Measurements from ENCODE around the gene ACTN3.
"Not testable (repeated sequence)": the region's sequence is repeated elsewhere in the genome, so short reads cannot be mapped to it uniquely, and the experiment has no call there.

The ACTN3 gene

GRCh38 chr11:66603072-66603471, 56.4 kb downstream of the ACTN3 start:
- no peak for TF ChIP-seq EZH2phosphoT487 (IDR thresholded peaks at IDR 0.05; ENCODE audit: borderline replicate concordance)
- TF ChIP-seq, protein P1, sequence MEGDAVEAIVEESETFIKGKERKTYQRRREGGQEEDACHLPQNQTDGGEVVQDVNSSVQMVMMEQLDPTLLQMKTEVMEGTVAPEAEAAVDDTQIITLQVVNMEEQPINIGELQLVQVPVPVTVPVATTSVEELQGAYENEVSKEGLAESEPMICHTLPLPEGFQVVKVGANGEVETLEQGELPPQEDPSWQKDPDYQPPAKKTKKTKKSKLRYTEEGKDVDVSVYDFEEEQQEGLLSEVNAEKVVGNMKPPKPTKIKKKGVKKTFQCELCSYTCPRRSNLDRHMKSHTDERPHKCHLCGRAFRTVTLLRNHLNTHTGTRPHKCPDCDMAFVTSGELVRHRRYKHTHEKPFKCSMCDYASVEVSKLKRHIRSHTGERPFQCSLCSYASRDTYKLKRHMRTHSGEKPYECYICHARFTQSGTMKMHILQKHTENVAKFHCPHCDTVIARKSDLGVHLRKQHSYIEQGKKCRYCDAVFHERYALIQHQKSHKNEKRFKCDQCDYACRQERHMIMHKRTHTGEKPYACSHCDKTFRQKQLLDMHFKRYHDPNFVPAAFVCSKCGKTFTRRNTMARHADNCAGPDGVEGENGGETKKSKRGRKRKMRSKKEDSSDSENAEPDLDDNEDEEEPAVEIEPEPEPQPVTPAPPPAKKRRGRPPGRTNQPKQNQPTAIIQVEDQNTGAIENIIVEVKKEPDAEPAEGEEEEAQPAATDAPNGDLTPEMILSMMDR (conservative IDR thresholded peaks at IDR 0.05; ENCODE audit: low read length), result no peak

DNA sequence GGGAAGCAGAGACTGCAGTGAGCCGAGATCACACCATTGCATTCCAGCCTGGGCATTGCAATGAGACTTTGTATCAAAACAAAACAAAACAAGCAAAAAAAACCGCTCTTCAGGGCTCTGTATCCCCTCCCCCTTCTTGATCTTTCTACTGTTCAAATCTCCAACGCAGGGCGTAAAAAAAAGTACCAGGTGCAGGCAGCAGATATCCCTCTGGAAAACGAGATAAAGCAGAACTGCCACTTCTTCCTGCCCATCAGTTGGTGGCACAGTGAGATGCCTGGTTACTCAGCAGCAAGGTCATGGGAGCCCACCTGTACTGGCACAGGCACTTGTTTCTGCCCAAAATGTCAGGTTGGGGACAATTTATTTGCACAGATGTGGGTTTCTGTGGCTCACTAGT, 57.5 kb downstream of the ACTN3 start:
- Histone ChIP-seq H3K36me3 (ENCODE audit: insufficient read depth, low read length) (no peaks in the 10 kb centered on the region), H3K4me1 (ENCODE audit: insufficient read depth, low read length, poor library complexity, severe bottlenecking) (no peaks in the 10 kb centered on the region), H3K27me3 (ENCODE audit: insufficient read depth, low read length, poor library complexity, severe bottlenecking) (no peaks in the 10 kb centered on the region), H4K20me1 (ENCODE audit: insufficient read depth, low read length, poor library complexity, severe bottlenecking) (no peaks in the 10 kb centered on the region), H3K4me3 (ENCODE audit: low read length, poor library complexity, severe bottlenecking) (no peak overlapping the region), H3K9ac (ENCODE audit: low read depth, low read length, poor library complexity, severe bottlenecking) (no peak overlapping the region), H3F3A (ENCODE audit: low read depth) (no peaks in the 10 kb centered on the region), H3K79me2 (ENCODE audit: insufficient read depth, low read length) (no peaks in the 10 kb centered on the region), H2AFZ (ENCODE audit: low read length) (no peak overlapping the region), H3K9me2 (replicated peaks; ENCODE audit: low read depth, low read length) (no peaks in the 10 kb centered on the region), H3K9me3 (ENCODE audit: insufficient read depth, low read depth, low read length) (no peaks in the 10 kb centered on the region), H3K4me2 (ENCODE audit: low read depth, low read length, poor library complexity, severe bottlenecking) (no peak overlapping the region)
- TF ChIP-seq, protein P1 (conservative IDR thresholded peaks at IDR 0.05; ENCODE audit: low read length), result no peak
- no peak for TF ChIP-seq EZH2phosphoT487 (IDR thresholded peaks at IDR 0.05; ENCODE audit: borderline replicate concordance)

More at GRCh38 chr11:66603072-66603471, 56.4 kb downstream of the ACTN3 start:
- Histone ChIP-seq H3K36me3 (ENCODE audit: insufficient read depth, low read length) (no peaks in the 10 kb centered on the region), H3K79me2 (ENCODE audit: insufficient read depth, low read length) (no peaks in the 10 kb centered on the region), H3K4me1 (ENCODE audit: insufficient read depth, low read length, poor library complexity, severe bottlenecking) (no peaks in the 10 kb centered on the region), H3K27me3 (ENCODE audit: insufficient read depth, low read length, poor library complexity, severe bottlenecking) (no peaks in the 10 kb centered on the region), H3K4me3 (ENCODE audit: low read length, poor library complexity, severe bottlenecking) (no peak overlapping the region), H4K20me1 (ENCODE audit: insufficient read depth, low read length, poor library complexity, severe bottlenecking) (no peaks in the 10 kb centered on the region), H3K9me2 (replicated peaks; ENCODE audit: low read depth, low read length) (no peaks in the 10 kb centered on the region), H3K9me3 (ENCODE audit: insufficient read depth, low read depth, low read length) (no peaks in the 10 kb centered on the region), H2AFZ (ENCODE audit: low read length) (no peak overlapping the region), H3K9ac (ENCODE audit: low read depth, low read length, poor library complexity, severe bottlenecking) (no peak overlapping the region), H3F3A (ENCODE audit: low read depth) (no peaks in the 10 kb centered on the region), H3K4me2 (ENCODE audit: low read depth, low read length, poor library complexity, severe bottlenecking) (no peak overlapping the region)

GRCh38 chr11:66606608-66607007, 59.9 kb downstream of the ACTN3 start:
- H4K20me1 ChIP-seq (ENCODE audit: insufficient read depth, low read length, poor library complexity, severe bottlenecking); H3F3A ChIP-seq (ENCODE audit: low read depth); H2AFZ ChIP-seq (ENCODE audit: low read length); H3K9ac ChIP-seq (ENCODE audit: low read depth, low read length, poor library complexity, severe bottlenecking); H3K4me2 ChIP-seq (ENCODE audit: low read depth, low read length, poor library complexity, severe bottlenecking); H3K27me3 ChIP-seq (ENCODE audit: insufficient read depth, low read length, poor library complexity, severe bottlenecking); H3K9me2 ChIP-seq (replicated peaks; ENCODE audit: low read depth, low read length); H3K79me2 ChIP-seq (ENCODE audit: insufficient read depth, low read length); H3K4me3 ChIP-seq (ENCODE audit: low read length, poor library complexity, severe bottlenecking); H3K9me3 ChIP-seq (ENCODE audit: insufficient read depth, low read depth, low read length); H3K36me3 ChIP-seq (ENCODE audit: insufficient read depth, low read length): not testable (repeated sequence)
- H3K4me1 ChIP-seq (ENCODE audit: insufficient read depth, low read length, poor library complexity, severe bottlenecking), result peaks cover 12% of the 10 kb centered on the region

DNA sequence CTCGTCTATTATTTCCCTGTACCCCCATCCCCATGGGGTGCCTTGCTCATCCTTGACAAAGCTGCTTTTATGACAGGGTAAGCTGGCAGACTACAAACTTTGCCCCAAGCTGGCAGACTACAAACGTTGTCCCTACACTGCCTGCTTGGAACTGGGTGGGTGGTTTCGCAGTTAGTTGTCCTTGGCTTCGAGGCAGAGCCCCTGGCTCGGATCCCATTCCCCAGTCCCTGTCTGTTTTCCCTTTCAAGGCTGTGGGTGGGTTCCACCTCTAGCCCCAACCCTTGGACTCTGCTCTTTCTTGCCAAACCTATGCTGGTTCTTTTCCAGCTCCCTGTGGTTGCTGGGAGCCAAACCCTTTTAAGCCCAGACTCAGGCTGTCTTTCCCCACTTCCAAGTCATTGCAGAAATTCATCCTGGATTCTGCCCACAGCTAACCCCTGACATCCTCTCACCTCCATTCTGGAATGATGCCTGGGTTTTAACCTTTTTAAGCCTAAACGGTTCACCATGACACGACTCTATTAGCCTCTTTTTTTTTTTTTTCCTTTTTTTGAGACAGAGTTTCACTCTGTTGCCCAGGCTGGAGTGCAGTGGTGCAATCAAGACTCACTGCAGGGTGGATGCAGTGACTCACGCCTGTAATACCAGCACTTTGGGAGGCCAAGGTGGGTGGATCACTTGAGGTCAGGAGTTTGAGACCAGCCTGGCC, 60.6 kb downstream of the ACTN3 start:
- Histone ChIP-seq H3K4me1 (ENCODE audit: insufficient read depth, low read length, poor library complexity, severe bottlenecking) (peaks cover 12% of the 10 kb centered on the region), H3K9ac (ENCODE audit: low read depth, low read length, poor library complexity, severe bottlenecking) (no peak overlapping the region), H3K27me3 (ENCODE audit: insufficient read depth, low read length, poor library complexity, severe bottlenecking) (no peaks in the 10 kb centered on the region), H3F3A (ENCODE audit: low read depth) (no peaks in the 10 kb centered on the region), H3K4me2 (ENCODE audit: low read depth, low read length, poor library complexity, severe bottlenecking) (no peak overlapping the region), H2AFZ (ENCODE audit: low read length) (no peak overlapping the region), H3K9me2 (replicated peaks; ENCODE audit: low read depth, low read length) (no peaks in the 10 kb centered on the region), H3K4me3 (ENCODE audit: low read length, poor library complexity, severe bottlenecking) (no peak overlapping the region), H4K20me1 (ENCODE audit: insufficient read depth, low read length, poor library complexity, severe bottlenecking) (no peaks in the 10 kb centered on the region), H3K36me3 (ENCODE audit: insufficient read depth, low read length) (no peaks in the 10 kb centered on the region), H3K9me3 (ENCODE audit: insufficient read depth, low read depth, low read length) (no peaks in the 10 kb centered on the region), H3K79me2 (ENCODE audit: insufficient read depth, low read length) (no peaks in the 10 kb centered on the region)
- no peak for TF ChIP-seq EZH2phosphoT487 (IDR thresholded peaks at IDR 0.05; ENCODE audit: borderline replicate concordance)
- TF ChIP-seq, protein P1 (conservative IDR thresholded peaks at IDR 0.05; ENCODE audit: low read length), result no peak
